GM21515 (cell line): ENCODE data around the gene CHRDL1.
"Not testable (repeated sequence)": the region's sequence is repeated elsewhere in the genome, so short reads cannot be mapped to it uniquely, and the experiment has no call there.

Experiments used
- ATAC-seq: cut with Tn5 transposase; IDR thresholded peaks from one replicate; pipeline ENCODE4 v1.9.1; 2021; ENCODE audit not compliant: unreplicated experiment

The CHRDL1 gene, protein sequence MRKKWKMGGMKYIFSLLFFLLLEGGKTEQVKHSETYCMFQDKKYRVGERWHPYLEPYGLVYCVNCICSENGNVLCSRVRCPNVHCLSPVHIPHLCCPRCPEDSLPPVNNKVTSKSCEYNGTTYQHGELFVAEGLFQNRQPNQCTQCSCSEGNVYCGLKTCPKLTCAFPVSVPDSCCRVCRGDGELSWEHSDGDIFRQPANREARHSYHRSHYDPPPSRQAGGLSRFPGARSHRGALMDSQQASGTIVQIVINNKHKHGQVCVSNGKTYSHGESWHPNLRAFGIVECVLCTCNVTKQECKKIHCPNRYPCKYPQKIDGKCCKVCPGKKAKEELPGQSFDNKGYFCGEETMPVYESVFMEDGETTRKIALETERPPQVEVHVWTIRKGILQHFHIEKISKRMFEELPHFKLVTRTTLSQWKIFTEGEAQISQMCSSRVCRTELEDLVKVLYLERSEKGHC

DNA sequence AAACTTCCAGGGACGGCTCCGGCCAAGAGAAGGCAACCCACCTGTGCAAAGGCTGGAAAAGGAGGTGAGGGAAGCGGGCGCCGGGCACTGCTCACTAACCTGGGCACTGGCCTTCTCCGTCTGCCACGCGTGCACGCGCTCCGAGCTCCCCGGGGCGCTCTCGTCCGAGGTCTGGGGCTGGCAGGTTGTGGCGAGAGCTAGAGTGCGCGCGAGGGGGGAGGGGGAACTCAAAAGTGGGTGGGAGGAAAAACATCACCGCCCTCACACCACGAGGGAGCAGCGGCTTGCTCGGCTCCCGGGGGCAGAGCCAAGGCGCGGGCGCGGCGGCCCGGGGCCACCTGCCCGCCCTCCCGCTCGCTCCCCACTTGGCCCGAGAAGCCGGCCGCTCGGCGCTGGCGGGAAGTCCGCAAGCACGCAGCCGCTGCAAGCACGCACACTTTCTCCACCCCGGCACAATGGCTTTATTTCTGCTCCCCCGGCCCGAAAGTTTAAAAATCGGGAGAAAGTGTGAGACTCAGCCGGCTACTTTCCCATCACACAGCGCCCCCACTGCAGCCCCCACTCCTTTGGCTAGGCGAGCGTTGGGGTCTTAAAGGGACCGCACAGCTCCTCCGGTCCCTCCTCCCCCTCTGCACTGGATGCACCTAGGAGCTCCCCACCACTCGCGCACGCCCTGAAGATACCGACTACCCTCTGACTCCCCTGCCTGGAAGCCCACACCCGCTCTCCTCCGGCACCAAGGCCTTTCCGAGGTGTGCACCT lies at the start of gene CHRDL1:
TSS of gene CHRDL1 (minus strand) at position 173 of the 762 bp plus-strand sequence. CDS start 3,636 bp downstream, outside the sequence.
- no peak for ATAC-seq

DNA sequence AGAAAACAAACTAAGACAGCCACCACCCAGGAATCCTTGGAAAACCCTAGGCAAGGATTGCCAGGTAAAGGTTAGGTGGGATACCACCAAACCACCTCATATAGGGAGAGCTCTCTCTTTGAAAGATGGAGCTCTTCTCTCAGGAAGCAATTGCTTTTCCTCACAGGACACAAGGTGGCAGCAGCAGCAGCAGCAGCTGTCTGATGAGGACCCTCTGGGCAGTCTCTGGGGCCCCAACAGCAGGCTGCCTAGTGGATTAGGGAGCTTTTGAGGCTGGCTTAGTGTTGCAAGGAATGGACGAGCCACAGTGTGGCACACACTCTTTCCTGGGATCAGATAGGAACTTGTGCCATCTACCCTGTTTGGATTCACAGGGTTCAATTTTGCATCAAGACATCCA lies 41.4 kb upstream of the CHRDL1 start:
- no peak for ATAC-seq

DNA sequence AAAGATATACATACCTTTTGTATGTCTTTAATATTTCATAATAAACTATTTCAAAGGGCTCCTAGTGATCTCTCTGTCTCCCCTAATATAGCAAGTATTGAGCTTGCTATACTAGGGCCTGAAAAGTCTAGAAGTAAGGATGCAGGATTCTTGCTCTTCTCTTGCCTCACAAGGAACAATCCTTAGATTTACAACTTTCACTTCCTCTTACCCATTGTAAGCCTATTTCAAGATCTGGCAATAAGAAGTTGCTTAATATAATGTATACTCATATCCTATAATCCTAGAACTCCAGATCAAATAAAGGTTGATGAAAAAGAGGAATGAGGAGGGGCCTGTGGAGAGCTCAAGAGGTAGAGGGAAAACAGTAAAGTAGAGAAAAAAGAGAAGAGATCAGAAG lies 40.8 kb upstream of the CHRDL1 start:
- no peak for ATAC-seq

DNA sequence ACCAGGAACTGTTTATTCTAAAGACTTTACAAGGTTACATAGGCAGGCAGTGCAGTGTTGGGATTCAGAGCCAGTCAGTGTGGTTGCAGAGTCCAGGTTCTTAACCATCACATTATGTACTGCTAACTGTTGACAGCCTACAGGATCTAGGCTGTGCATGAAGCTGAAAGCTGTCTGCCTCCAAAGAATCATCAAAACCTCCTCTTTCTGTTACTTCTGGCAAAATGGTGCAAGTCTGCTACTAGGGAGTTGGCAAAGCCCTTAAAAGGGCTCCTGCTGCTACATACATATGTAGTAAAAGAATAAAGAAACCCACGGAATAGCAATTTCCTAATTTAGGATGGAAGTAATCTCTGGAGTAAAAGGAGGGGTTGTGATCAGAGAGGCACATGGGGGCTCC lies 40.4 kb upstream of the CHRDL1 start:
- ATAC-seq: no peak

DNA sequence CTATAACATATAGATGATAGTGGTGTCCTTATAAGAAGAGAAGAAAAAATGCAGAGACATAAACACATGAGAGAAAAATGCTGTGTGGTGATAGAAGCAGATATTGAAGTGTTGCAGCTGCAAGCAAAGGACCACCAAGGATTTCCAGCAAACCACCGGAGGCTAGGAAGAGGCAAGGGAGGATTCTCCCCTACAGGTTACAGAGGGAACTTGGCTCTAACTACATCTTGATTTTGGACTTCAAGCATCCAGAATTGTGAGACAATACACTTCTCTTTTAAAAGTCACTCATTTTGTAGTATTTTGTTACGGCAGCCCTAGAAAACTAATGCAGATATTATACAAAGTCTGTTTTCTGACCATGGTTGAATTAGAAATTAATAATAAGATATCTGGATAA lies 30.4 kb upstream of the CHRDL1 start:
- ATAC-seq: no peak

DNA sequence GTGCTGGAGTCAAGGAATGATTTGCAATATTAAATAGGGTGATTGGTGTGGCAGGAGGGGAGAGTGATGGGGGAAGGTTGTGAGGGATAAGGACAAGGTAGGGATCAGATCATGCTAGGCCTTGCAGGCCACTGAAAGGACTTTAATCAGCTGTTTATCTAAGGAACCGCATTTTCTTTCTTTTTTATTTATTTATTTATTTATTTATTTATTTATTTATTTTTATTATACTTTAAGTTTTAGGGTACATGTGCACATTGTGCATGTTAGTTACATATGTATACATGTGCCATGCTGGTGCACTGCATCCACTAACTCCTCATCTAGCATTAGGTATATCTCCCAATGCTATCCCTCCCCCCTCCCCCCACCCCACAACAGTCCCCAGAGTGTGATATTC lies 20.9 kb upstream of the CHRDL1 start:
- not testable (repeated sequence) for ATAC-seq

DNA sequence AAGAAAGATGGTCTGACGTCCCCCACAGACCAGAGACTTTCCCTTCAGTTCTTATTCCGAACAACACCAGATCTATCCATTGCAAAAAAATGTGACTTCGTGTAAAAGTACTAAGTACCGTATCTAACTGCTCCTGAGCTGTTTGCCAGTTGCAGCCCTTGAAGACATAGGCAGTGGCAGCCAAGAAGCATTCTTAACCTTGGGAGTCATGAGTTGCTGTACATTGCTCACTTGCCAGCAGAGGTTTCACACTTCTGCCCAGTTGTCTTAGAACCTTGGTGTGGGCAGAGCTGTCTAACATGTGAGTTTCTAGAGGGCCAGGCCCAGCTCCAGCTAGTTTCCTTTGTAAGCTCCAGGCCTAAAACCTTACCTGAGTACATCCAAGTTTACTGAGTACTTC lies 10.5 kb upstream of the CHRDL1 start:
- ATAC-seq: no peak

DNA sequence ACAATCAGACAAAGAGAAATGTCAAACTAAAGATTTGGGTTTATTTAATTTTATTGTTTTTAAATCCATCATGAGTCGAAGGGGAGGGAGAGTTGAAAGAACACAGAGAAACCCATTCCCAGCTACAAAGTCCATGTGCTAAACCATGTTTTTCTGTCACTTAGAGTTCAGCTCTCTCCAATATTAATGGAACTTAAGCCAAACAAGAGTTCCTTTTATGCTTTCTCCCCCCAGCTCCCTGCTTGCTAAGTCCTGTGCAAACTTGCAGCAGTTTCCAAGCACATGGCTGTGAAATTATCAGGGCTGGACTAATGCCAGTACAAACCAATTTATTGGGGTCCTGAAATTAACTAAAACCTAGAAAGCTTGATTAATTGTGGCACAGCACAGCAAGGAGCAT lies 9.7 kb upstream of the CHRDL1 start:
- ATAC-seq: no peak

DNA sequence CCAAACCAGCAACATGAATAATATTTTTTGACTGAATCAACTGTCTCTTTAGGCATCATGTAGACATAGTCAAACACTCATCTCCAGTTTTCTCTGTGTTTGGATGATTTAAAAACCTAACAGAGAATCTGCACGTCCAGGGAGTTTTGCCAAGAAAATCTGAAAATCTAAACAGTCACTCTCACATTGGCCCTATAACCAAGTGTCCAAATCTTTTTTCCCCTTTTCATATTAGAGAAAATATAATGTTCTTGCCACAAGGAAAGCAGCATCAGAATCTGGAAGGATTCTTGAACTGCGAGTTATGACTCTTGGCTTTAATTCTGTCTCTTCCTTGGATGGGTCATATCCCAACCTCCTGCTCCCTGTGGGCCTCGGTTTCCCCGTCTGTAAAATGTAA lies 8.8 kb upstream of the CHRDL1 start:
- no peak for ATAC-seq

DNA sequence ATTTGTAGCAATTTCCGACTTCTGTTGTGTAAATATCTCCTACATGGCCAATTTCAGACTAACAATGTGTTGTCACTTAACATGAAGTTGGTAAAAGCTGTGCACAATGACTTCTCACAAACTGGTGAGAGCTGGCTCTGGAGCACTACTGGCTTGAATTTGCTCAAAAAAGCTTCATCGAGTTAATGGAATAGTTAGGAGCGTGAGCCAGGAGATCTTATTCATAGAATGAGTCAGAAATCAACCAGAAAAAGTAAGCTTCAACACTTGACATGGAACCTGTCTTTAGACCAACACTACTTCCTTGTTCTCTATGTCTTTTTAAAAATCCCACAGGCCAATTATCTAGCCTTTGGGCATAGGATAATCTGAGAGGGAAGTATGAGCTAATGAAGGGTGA lies 7.9 kb upstream of the CHRDL1 start:
- ATAC-seq: no peak

DNA sequence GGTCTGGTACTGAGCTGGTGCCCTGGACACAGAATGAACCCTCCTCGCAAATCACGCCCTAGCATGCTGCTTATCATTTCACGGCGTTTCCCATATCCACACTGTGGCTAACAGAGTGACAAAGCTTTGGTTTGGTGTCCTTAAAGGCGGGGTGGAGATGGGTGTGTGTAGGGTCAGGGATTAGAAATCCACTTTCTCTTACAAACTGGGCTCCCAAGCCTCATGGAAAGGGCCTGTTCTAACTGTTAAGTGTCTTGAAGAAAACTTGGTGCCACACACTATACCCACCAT lies 735 bp upstream of the CHRDL1 start:
- no peak for ATAC-seq

DNA sequence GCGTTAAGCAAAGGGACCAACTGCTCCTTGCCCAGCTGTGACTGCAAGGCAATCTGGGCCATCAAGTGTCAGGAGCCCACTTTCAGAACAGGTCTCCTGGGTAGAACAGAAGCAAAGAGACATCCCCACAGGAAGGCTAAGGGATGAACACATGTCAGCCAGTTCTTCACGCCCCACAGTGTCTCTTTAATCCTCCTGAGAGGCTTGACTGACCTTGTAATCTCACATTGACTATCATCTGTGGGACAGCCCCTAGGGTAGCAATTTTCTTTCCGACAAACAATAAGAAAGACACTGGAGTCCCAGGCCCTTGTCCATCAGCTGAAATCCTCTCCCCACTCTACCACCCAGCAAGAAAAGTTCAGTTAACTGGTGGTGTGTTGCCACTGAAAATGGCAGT lies 1.0 kb downstream of the CHRDL1 start:
- ATAC-seq: no peak

DNA sequence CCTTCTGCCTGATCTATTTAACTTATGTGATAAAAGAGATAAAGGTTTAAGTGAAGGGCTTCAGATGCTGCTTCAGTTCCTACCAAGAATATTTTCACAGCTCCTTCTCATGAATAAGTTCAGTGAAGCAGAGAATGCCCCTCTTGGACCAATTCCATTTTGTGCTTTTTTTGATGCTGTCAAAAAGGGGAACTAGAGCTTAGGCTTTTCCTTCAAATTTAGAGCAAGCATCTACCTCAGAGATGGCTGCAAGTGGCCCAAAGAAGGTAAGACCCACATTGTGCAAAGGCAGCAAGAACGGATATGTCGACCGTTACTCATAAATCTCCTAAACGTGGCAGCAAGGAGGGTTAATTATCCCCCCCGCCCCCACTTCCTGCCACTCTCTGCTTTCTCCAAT lies 4.5 kb downstream of the CHRDL1 start:
- ATAC-seq: no peak

DNA sequence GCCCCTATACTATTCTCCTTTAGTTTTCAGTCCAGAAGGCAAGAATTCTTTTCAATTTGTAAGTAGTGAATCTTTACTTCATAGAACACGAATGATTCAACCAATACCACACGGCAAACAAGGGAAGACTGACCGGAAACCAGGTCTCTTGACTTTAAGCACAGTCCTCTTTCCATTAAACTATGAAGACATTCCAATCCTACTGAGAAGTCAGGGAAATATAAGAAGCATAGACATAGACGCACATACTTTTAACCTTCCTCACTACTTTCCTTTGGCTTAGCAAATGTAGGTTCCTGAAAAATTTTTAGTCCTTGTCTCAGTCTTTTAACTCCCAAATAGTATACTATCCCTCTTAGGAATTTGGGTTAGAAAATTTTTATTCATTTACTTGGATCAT lies 9.1 kb downstream of the CHRDL1 start:
- ATAC-seq: no peak

DNA sequence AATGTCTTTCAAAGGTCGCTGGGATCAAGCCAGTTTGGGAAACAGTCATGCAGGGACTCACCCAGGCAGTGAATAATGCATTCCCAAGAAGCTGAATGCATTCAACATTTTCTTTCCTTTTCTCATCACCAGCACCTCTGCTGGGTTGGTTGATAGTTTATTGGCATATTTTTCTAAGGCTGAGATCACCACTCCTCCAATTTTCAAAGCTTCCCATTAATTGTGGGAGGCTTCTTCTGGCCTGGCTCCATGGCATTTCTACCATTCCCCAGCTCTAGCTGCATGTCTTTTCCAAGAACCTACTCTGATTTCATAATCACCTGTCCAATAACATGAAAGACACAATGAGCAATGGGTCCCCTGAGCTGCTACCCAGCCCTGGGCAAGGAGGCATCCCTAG lies 35.8 kb downstream of the CHRDL1 start:
- no peak for ATAC-seq

DNA sequence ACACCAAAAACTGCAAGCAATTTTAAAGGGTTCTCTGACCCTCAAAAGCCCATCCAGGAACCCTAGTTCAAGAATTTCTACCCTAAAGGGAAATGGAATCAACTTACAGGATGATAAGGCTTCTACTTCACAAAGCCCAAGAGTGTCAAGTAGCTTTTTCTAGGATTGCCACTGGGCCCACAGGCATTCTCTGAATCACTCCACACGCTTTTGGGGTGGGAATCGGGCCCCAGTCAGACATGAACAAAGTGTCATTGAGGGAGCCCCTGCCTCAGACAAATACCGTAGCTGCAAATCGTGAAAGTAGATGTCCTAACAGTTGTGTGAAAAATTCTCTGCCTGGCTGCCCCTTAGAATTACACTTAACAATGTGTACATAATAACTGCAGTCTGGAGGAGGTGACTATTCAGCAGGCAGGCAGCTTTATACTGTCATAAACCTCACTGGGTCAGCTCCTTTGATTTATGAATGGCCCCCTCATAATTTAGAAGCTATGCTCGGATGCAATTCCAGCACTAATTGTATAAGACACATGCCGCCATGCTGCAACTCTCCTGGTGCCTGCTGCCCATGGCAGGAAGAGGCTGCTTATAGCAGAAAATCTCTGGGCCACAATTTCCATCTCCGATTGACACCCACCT lies 36.7 kb downstream of the CHRDL1 start:
- no peak for ATAC-seq

DNA sequence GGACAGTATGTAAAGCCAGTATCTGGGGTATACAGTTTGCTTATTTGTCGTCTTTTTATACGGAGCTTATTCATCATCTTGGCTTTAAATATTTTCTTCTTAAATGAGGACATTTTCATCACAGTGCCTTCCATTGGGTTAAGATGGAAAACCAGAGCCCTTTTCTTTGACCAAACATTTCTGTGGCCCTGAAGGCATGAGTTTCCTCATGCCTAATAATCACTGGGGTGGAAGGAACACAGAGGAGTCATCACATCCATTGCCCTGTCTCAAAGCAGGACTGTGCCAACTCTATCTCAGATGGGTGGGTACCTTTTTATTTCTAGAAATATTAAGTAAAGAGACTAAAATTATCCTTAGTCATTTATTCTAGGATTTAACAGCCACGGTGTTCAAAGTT lies 40.0 kb downstream of the CHRDL1 start:
- no peak for ATAC-seq

DNA sequence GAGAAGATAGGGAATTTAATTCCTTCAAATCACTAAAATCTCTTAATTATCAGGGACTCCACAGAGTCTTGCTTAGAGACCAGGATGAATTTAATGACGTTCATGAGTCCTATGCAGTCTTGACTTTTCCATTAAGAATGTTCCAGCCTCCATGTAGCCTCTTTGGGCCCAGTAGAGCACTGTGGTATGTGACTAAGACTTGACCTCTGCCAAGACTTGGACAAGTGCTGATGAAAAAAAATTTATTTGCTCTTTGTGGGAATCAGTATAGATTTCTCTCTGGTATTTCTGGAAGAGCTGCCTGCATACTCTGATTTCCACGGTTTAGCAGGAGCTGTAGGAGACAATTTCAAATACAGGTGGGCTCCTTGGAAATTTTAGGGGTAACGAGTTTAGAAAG lies 40.6 kb downstream of the CHRDL1 start:
- no peak for ATAC-seq

DNA sequence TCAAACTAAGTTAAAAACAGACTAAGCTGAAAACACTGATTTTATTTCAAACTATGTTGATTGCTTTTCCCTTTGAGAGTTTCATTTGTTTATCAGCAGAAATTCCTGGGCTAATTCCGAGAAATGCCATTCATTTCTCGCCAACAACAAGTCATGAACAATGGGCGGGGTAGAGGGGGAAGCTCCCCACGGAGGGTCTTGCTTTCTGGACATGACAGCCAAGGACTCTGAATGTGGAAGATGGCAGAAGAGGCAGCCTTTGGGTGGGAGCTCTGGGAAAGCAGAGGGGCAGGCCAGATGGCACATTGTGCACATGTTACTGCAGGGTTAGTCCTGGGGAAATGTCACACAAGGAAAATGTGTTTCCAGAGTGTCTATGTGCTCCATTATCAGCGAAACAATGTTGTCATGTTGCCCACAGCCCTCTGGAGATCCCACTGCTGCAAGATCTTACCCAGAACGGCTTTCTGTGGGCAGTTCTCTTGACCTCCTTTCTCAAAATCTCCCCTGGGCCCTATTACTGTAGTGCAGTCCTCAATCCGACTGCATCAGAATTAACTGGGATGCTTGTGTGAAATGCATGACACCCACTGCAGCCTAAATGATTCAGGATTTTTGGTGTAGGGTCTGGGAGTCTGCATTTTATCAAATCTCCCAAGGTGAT lies 45.0 kb downstream of the CHRDL1 start:
- no peak for ATAC-seq

DNA sequence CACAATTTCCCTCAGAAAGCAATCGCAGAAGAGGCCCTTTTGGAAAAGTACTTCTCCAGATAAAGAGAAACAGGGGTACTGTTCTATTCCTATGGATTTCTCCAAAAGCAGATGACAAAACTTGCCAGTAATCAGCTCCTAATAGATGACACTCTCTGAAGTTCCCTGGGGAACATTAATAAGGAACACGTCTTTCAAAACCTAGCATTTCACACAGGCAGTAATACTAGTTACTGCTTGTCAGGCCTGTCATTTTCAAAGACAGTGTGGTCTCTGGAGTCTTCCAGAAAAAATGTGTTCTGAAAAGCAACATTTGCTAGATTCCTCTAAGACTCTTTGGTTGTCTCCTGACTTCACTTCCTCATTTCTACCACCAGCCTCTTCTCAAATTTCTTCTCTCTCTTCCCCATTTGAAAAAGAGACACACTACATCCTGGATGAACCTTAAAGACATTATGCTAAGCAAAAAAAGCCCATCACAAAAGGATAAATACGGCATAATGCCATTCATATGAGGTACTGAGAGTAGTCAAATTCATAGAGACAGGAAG lies 47.3 kb downstream of the CHRDL1 start:
- no peak for ATAC-seq

DNA sequence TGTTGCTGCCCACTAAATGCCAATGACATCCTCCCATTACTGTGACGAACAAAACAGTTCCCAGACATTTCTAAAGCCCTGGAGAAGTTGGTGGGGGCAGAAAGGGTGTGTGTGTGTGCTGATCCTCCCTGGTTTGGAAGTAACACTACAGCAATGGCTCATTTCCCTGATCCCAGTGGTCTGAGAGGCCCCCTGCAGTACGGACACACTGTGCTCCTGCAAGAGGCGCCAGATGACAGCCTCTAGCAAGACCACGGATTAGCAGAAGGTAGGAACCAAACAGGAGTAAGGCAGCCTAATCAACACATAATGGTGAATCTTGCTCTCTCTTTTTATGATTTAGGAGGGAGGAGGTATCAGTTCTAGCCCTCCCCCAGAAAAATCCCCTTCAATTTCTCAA lies 49.6 kb downstream of the CHRDL1 start:
- ATAC-seq: no peak
